Stimulated activated CD8-positive, alpha-beta memory T cell treated with anti-CD3 and anti-CD28 coated beads, Interleukin-7, amount 100 ng/mL, for 4 hours (primary cell): Measurements from ENCODE around the gene CADM1.
A peak's percentile ranks its signal among the peaks of the same experiment; 100 is the strongest.

ENCODE experiments used
- DNase-seq, 2 donors: peaks; one replicate each; pipeline ENCODE4 v3.0.0-alpha.2; 2020; ENCODE audit warnings: low read depth in 2 of 2

The CADM1 gene

GRCh38 chr11:115352805-115353485 lies 151.3 kb downstream of the CADM1 start:
- no peak for DNase-seq

DNA sequence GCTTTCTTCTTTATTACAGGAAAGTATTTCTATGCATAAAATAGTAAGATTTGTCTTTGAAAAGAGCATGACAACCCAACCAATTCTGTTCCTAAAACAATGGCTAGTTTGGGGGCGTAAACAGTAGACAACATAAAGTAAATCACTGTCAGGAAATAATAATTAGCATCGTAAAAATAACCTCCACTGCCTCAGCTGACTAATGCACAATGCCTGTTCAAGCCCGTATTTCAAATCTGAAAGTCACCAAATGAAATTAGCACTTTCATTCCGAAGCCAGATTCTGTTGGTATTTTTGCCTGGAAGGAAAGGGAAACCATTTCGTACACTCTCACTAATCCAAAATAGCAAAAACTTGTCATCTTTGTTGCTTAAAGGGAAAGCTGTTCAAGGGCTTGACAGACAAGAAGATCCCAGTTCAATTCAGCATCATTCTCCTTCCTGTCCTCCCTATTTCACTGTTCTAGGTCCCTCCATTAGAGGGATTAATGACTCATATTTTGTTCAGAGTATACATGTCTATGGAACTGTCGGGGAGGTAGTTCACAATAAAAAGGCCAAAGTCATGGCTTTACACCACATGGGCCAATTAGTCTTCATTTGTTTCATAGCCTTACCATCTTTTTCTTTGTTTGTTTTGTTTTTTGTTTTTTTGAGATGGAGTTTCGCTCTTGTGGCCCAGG lies 154.7 kb downstream of the CADM1 start:
- DNase-seq = no peak

DNA sequence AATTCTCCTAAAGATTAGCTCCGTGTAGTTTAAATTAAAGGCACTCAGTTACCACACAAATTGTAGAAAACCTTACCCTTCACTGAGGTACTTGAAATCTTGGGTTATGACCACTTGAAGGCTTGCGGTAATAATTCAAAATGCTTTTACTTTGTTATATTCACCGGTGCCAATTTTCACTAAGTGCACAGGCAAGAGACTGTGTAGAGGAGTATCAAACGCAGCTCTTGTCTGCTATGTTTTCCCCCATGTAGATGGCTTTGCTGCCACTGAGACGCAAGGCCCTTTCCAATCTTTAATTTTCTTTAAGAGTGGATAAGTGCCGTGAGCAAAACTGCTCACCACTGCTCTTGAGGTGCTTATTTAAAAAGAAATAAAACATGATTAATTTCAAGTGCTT lies 155.8 kb downstream of the CADM1 start:
- no peak for DNase-seq

- no peak for DNase-seq
These were observed 157.1 kb downstream of the CADM1 start for GRCh38 chr11:115347106-115347505.

- no peak for DNase-seq
These were observed 158.4 kb downstream of the CADM1 start for GRCh38 chr11:115345840-115346239.

DNA sequence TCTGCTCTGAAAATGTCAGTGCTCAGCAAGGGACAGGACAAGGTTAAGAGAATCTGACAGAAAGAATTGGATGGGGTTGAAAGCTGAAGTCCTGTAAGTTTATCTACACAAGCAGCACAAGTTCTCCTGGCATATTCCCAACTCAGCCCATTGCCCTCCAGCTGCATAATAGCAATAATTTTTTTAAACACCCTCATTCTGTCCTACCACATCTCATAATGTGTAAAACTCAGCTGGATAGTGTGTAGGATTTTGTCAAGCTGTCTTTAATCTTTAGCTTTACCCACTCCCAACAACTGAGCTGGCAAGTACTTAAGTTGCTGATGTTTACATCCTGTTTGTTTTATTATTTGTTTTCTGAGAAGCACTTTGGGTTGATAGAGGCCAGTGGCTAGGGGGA lies 158.9 kb downstream of the CADM1 start:
- DNase-seq = no peak

DNA sequence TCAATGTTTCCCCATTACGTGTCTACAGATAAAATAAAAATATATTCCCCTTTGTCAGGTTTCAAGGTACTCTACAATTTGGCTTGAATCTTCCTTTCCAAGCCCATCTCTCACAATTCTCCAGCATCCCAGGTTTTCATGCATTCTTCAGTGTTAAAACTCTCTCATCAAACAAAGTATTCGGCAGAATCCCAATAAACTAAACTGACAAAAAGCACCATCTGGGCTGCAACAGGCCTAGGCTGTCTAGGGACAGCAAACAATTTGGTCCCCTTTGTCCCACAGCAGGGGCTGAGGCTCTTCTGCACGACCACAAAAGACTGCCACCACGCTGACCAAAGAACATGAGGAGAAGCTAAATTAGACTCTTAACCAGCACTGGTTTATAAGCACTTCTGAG lies 159.4 kb downstream of the CADM1 start:
- no peak for DNase-seq

DNA sequence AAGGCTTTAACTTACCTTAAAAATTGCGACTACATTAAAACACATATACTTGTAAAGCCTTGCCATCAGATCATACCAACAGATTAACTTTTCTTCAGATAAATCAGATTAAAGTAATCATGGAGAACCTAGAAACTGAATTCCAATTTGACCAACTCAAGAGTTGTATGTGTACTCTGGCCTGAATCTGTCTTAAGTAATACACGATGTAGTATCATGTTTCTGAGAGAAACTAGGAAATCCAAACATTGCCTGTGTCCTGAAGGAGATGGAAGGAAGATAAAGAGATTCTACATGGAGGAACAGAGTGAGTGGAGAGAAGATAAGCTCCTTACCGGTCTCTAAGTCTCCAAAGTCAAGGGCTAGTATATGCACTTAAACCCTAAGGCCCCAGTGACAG lies 162.1 kb downstream of the CADM1 start:
- no peak for DNase-seq

DNA sequence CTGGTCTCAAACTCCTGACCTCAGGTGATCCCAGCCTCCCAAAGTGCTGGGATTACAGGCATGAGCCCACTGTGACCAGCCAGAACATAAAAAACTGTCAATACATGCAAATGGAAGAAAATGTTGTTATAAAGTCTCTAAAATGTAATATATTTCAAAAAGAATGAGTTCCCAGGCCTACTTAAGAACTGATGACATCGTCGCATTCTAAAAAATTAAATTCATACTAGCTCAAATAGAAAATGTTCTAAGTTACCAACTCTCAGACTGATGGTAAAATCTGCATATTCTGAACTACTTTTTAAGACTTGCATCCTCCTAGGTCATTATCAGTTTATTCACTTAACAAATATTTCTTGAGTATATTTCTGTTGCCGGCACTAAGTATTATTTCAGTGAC lies 163.3 kb downstream of the CADM1 start:
- no peak for DNase-seq

DNA sequence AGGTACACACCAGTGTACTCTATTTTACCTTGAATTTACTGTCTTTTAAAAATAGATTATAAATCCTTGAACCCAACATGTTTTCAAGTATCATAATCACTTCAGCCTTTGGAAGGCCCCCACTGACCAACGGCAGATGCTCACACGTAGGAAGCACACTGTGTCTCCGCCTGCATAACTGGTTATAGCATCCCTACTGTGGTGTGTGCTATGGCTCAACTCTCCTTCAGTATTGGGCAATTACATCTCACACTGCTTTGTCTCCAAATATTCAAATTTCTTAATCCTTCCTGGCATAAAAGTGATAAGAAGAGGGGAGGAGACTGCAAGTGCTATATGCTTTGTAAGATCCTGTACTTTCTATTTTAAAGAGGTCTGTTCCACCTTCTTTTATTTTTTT lies 165.7 kb downstream of the CADM1 start:
- DNase-seq = no peak

DNA sequence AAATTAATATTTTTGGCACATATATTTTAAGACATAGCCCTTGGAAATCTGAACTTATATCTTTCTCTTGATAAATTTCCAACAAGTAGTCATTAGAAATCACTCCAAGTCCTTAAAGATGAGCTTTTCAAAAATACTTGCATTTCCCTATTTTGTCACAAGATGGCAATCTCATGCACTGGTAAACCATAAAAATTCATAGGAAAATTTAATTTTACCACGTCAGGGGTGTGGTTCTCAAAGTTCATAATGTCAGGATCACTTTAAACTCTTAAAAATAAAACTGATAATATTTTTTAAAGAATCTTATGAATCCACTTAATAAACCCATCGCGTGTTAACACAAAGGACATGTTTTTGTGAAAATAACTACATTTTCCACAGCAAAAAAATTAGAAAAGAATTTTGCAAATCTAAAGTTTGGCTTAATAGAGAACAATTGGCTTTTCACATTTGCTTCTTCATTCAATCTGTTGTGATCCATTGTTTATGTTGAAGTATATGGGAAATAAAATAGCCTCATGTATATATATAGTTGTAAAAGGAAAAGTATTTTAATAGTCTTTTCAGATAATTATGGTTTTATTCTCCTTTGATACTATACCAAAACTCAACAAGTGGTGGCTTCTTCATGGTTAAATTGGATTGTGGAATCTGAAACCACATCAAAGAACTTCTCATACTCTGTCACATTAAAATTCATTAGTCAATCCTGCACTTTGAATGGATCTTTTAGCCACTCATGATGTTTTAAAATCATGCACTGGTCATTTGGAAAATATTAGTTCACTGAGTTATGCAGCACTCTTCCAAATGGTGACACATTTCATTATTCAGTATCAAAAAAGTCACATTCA lies 169.1 kb downstream of the CADM1 start:
- DNase-seq = no peak

DNA sequence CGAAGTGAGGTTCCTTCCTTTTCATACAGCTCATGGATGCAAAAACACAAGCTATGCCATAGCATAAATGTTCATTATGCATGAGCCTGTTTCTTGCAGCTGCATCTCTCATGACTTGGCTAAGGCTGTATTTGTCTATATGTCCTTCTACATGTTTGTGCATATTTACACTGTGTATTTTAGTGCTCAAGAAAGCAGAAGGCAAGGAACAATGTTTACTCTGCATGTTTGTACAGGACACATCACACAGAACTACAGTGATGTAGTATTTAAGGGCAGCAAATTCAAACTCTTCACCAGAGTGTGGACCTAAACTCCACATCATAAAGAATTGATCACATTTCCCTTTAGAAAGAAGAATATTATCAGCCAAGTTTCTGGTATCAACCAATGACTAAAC lies 170.3 kb downstream of the CADM1 start:
- DNase-seq = no peak

GRCh38 chr11:115333121-115333520 lies 171.1 kb downstream of the CADM1 start:
- DNase-seq = no peak

DNA sequence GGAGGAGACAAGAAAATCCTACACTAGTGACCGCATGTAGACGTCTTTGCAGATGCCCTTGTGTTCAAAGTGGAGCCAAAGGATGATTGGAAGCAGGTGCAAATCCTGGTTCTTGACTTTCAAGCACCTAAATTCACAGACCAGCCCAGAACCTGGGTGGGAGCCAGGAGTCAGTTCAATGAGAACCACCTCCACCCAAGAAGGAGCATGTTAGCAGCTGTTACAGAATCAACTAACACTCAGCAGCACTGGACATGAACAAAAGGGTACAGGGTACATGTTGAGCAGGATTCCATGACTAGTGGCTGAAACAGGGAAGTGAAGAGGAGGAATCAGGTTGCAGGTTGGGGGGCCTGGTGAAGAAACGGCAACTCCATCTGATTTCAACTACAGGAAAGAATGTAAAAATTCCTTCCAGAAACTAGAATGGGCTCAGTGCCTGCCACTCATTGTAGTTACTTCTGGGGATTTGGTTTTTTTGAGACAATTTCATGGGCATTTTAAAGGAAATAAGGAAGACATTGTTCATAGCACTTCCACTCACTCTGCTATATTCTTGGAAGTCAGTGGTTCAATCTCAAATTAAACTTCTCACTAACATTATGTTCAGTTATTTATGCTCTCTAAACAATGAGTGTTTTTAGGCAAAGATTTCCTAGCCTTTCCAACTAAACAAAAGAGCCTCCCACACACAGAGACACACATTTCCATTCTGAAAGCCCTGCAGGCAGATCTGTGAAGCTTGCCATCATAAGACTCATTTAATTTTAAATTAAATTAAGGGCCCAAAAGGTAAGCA lies 173.3 kb downstream of the CADM1 start:
- no peak for DNase-seq

- DNase-seq = no peak
These were observed 177.7 kb downstream of the CADM1 start for GRCh38 chr11:115326526-115326925.

DNA sequence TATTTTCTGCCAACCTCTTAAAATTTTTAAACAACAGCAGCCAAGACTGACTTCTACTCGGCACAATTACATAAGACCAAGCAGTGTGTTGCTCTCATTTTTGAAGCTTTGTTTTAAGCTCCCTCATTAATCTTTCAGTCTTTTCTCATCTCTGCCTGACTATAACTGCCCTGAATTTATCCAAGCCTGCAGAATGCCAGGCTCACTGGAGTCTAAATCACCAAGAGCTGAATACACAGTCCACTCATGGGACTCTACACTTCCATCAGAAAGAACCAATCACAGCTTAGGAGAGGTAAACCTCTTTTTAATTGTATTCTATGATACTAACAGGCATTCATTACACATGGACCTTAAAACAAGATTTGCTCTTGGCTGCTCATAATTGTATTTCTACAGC lies 178.7 kb downstream of the CADM1 start:
- no peak for DNase-seq

GRCh38 chr11:115324581-115325432 lies 179.4 kb downstream of the CADM1 start:
- peak in 1 of 2 donors; percentile 2 for DNase-seq

DNA sequence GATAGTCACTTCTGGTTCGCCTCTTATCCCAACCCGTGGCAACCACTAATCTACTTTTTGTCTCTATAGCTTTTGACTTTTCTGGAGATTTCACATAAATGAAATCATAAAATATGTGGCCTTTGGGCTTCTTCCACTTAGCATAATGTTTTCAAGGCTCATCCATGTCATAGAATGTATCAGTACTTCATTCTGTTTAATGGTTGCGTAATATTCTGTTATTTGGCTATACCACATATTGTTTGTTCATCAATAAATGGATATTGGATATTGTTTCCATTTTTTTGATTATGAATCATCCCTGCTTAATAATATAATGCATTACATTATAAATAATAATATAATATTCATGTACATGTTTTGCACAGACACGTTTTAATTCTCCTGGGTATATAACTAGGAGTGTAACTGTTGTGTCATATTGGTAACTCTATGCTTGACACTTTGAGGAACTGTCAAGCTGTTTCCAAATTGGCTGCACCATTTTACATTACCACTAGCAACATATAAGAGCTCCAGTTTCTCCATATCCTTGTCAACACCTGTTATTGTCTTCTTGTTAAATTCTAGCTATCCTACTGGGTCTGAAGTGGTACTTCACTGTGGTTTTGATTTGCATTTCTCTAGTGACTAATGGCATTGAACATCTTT lies 181.5 kb downstream of the CADM1 start:
- no peak for DNase-seq

DNA sequence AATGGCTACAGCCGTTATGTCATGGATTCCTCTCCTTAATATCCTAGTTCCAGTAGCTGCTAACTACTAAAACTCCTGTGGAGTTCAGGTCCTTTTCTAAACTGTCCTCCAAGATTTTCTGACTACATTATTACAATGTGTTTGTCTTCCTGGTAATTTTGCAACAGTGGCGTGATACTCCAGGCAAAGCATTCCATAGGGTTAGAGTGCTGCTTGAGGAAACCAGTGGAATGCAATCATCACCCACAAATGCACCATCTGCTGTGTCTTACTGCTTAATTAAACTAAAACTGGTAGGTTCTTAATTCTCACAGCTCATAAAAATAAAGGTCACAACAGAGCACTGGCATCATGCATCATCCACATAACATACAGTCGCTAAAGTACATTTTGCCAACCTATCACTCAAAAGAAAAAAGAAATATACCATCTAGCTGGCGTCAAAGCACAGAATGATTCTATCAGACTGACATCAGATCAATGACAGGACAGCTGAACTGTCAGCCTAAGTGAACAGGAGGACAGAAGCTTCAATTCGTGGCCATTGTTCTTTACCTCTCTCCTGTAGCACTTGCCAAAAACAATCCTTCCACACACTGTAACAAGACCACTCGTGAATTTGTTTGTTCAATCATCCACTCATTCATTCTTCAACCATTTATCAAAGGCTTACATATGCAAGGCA lies 182.5 kb downstream of the CADM1 start:
- no peak for DNase-seq
